Measurements from ENCODE around the gene NXNL1.

NXNL1 gene

DNA sequence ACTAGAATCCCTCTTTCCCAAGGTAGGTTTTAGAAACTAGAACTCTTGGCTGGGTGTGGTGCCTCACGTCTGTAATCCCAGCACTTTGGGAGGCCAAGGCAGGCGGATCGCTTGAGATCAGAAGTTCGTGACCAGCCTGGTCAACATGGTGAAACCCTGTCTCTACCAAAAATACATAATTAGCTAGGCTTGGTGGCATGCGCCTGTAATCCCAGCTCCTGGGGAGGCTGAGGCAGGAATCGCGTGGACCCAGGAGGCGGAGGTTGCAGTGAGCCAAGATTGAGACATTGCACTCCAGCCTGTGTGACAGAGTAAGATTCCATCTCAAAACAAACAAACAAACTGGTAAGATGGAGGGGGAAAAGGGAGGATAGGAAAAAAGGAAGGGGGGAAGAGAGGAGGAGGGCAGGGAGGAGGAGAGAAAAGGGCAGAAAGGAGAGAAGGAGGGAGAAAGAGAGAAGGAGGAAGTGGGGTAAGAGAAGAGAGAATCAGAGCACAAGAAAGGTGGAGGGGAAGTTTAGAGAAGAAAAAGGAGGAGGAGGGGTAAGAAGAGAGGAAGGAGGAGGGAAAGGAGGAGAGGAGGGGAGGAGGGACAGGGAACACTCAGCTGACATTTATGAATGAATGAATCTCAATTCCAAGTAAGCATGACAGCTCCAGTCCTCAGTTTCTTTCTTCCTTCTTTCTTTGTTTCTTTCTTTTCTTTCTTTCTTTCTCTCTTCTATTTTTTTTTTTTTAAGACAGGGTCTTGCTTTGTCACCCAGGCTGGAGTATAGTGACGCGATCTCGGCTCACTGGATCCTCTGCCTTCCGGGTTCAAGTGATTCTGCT lies 7.0 kb upstream of the NXNL1 start:
- Histone ChIP-seq H3K9me3 (ENCODE audit: control insufficient read depth, insufficient read depth, low read depth, low read length) (no peaks in the 10 kb centered on the region), H3K4me1 (ENCODE audit: control insufficient read depth, insufficient read depth, low read length) (peaks cover 6% of the 10 kb centered on the region; the same call in 1 of the 2 replicates), H3K4me3 (ENCODE audit: low read depth, low read length) (no peak overlapping the region), H3K27ac (ENCODE audit: extremely low read depth, low read depth, low read length) (no peak overlapping the region), H3K36me3 (ENCODE audit: control insufficient read depth in 2 of 2, insufficient read depth in 1 of 2, low read length in 2 of 2) (no peaks in the 10 kb centered on the region)
- CTCF ChIA-PET: interaction anchor here (0.6 to 5.5 kb wide), 6 partner anchors 9 to 392 kb away, joined by 3 to 53 read pairs (median 14); partner anchors contain the start of genes RPL18A and TMEM221
- POLR2A ChIA-PET: interaction anchor here (0.6 kb wide), 1 partner anchor 28 kb away, joined by 3 read pairs; no protein-coding TSS in a partner anchor
- TF ChIP-seq ZNF76 (tag by site-specific recombination; IDR thresholded peaks at IDR 0.05; ENCODE audit: borderline replicate concordance, low read depth) (no peak), ZNF600 (tag by site-specific recombination; IDR thresholded peaks at IDR 0.05) (0 out of 2 replicates have a peak, but pooled peaks have one; percentile 19), WT1 (tag by site-specific recombination; IDR thresholded peaks at IDR 0.05) (peak; percentile 73; the same call in 1 of the 2 replicates), PRDM1 (tag by site-specific recombination; IDR thresholded peaks at IDR 0.05) (peak; percentile 83), GLIS1 (tag by site-specific recombination; IDR thresholded peaks at IDR 0.05) (peak; percentile 7; the same call in 1 of the 2 replicates), ZNF426 (tag by site-specific recombination; IDR thresholded peaks at IDR 0.05) (no peak), ZNF366 (tag by site-specific recombination; conservative IDR thresholded peaks at IDR 0.05) (peak; percentile 96), SP2 (tag by site-specific recombination; IDR thresholded peaks at IDR 0.05) (peak; percentile 24; the same call in 1 of the 2 replicates), EGR2 (tag by site-specific recombination; IDR thresholded peaks at IDR 0.05; ENCODE audit: low read depth) (0 out of 2 replicates have a peak, but pooled peaks have one; percentile 12)
- TF ChIP-seq, protein P1, sequence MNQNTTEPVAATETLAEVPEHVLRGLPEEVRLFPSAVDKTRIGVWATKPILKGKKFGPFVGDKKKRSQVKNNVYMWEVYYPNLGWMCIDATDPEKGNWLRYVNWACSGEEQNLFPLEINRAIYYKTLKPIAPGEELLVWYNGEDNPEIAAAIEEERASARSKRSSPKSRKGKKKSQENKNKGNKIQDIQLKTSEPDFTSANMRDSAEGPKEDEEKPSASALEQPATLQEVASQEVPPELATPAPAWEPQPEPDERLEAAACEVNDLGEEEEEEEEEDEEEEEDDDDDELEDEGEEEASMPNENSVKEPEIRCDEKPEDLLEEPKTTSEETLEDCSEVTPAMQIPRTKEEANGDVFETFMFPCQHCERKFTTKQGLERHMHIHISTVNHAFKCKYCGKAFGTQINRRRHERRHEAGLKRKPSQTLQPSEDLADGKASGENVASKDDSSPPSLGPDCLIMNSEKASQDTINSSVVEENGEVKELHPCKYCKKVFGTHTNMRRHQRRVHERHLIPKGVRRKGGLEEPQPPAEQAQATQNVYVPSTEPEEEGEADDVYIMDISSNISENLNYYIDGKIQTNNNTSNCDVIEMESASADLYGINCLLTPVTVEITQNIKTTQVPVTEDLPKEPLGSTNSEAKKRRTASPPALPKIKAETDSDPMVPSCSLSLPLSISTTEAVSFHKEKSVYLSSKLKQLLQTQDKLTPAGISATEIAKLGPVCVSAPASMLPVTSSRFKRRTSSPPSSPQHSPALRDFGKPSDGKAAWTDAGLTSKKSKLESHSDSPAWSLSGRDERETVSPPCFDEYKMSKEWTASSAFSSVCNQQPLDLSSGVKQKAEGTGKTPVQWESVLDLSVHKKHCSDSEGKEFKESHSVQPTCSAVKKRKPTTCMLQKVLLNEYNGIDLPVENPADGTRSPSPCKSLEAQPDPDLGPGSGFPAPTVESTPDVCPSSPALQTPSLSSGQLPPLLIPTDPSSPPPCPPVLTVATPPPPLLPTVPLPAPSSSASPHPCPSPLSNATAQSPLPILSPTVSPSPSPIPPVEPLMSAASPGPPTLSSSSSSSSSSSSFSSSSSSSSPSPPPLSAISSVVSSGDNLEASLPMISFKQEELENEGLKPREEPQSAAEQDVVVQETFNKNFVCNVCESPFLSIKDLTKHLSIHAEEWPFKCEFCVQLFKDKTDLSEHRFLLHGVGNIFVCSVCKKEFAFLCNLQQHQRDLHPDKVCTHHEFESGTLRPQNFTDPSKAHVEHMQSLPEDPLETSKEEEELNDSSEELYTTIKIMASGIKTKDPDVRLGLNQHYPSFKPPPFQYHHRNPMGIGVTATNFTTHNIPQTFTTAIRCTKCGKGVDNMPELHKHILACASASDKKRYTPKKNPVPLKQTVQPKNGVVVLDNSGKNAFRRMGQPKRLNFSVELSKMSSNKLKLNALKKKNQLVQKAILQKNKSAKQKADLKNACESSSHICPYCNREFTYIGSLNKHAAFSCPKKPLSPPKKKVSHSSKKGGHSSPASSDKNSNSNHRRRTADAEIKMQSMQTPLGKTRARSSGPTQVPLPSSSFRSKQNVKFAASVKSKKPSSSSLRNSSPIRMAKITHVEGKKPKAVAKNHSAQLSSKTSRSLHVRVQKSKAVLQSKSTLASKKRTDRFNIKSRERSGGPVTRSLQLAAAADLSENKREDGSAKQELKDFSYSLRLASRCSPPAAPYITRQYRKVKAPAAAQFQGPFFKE (tag by site-specific recombination; IDR thresholded peaks at IDR 0.05; ENCODE audit: borderline replicate concordance): no peak
- TF ChIP-seq, protein P2, sequence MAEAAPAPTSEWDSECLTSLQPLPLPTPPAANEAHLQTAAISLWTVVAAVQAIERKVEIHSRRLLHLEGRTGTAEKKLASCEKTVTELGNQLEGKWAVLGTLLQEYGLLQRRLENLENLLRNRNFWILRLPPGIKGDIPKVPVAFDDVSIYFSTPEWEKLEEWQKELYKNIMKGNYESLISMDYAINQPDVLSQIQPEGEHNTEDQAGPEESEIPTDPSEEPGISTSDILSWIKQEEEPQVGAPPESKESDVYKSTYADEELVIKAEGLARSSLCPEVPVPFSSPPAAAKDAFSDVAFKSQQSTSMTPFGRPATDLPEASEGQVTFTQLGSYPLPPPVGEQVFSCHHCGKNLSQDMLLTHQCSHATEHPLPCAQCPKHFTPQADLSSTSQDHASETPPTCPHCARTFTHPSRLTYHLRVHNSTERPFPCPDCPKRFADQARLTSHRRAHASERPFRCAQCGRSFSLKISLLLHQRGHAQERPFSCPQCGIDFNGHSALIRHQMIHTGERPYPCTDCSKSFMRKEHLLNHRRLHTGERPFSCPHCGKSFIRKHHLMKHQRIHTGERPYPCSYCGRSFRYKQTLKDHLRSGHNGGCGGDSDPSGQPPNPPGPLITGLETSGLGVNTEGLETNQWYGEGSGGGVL (tag by site-specific recombination; IDR thresholded peaks at IDR 0.05): peak; percentile 93

DNA sequence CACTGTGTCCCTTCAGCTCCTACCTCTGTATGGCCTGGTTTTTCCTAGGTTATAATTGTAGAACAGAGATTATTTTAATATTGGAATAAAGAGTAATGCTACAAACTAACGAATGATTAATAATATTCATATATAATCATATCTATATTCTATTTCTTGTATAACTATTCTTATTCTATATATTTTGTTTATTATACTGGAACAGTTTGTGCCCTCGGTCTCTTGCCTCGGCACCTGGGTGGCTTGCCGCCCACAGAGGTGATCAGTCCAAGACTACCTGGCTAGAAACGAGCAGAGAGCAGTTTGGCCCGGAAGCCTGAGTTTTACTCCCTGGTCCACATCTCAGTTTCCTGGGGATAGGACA lies 5.7 kb upstream of the NXNL1 start:
- Histone ChIP-seq H3K27ac (ENCODE audit: extremely low read depth, low read depth, low read length) (no peak overlapping the region), H3K9me3 (ENCODE audit: control insufficient read depth, insufficient read depth, low read depth, low read length) (no peaks in the 10 kb centered on the region), H3K36me3 (ENCODE audit: control insufficient read depth in 2 of 2, insufficient read depth in 1 of 2, low read length in 2 of 2) (no peaks in the 10 kb centered on the region), H3K4me1 (ENCODE audit: control insufficient read depth, insufficient read depth, low read length) (peaks cover 6% of the 10 kb centered on the region; the same call in 1 of the 2 replicates), H3K4me3 (ENCODE audit: low read depth, low read length) (no peak overlapping the region)
- ChIA-PET POLR2A (no interaction called here), CTCF (interaction anchor here (0.6 to 5.5 kb wide), 16 partner anchors 9 to 119 kb away, joined by 3 to 53 read pairs (median 4); partner anchors contain the start of gene TMEM221)
- TF ChIP-seq ZBTB8A (tag by site-specific recombination; IDR thresholded peaks at IDR 0.05) (0 out of 2 replicates have a peak, but pooled peaks have one; percentile 2), ZNF747 (tag by site-specific recombination; IDR thresholded peaks at IDR 0.05) (no peak)

Data from HEK293 (cell line).